ENCODE results near the gene TIE1. TPM values are rescaled to one million over a fixed set of nuclear protein-coding genes. Genes with fewer than 3 reads are reported as not detected.
A peak's percentile ranks its signal among the peaks of the same experiment; 100 is the strongest.

The TIE1 gene
- total RNA-seq, 6 experiments from 2014 or later = 5.8 to 12.2 (median 8.0) TPM

- H3K27ac ChIP-seq = peak overlapping the region in 2 of 3 donors; percentile 36 to 64
- intact Hi-C loops (cut with DNase I) = no loop called here
- no peaks in the 10 kb centered on the region for H3K36me3 ChIP-seq
- no peaks in the 10 kb centered on the region for H3K27me3 ChIP-seq
- DNase-seq (peak in 1 of 3 donors; percentile 66), ATAC-seq (peak; percentile 81 to 90 (median 84))
- no peak overlapping the region for H3K4me3 ChIP-seq
- no peak for TF ChIP-seq CTCF (IDR thresholded peaks at IDR 0.05)
- no peak for TF ChIP-seq POLR2A (IDR thresholded peaks at IDR 0.05)
- no peaks in the 10 kb centered on the region for H3K9me3 ChIP-seq
- H3K4me1 ChIP-seq = peaks cover 0 to 39% (median 8%) of the 10 kb centered on the region in 4 donors
- WGBS (ENCODE audit: insufficient coverage, low coverage, low lambda C conversion rate, missing lambda C conversion rate) = 19% methylated on average over 4 of the region's 4 CpGs
These were observed 35.4 kb upstream of the TIE1 start for GRCh38 chr1:43265431-43265830.

GRCh38 chr1:43266881-43267280, 33.9 kb upstream of the TIE1 start:
- ATAC-seq = no peak
- TF ChIP-seq POLR2A (IDR thresholded peaks at IDR 0.05) = no peak
- TF ChIP-seq CTCF (IDR thresholded peaks at IDR 0.05) = no peak
- WGBS (ENCODE audit: insufficient coverage, low coverage, low lambda C conversion rate, missing lambda C conversion rate) = 87% methylated on average over 1 of the region's 1 CpG
- Histone ChIP-seq H3K27me3 (no peaks in the 10 kb centered on the region), H3K4me3 (no peak overlapping the region), H3K27ac (peak overlapping the region in 1 of 3 donors; percentile 45), H3K9me3 (no peaks in the 10 kb centered on the region), H3K4me1 (peaks cover 0 to 39% (median 6%) of the 10 kb centered on the region in 4 donors), H3K36me3 (no peaks in the 10 kb centered on the region)
- no peak for DNase-seq
- intact Hi-C loops (cut with DNase I) = no loop called here

- H3K4me1 ChIP-seq = peaks cover 0 to 39% (median 4%) of the 10 kb centered on the region in 4 donors
- no peaks in the 10 kb centered on the region for H3K36me3 ChIP-seq
- no peaks in the 10 kb centered on the region for H3K27me3 ChIP-seq
- no peak overlapping the region for H3K4me3 ChIP-seq
- no peak for TF ChIP-seq CTCF (IDR thresholded peaks at IDR 0.05)
- TF ChIP-seq POLR2A (IDR thresholded peaks at IDR 0.05) = no peak
- no peaks in the 10 kb centered on the region for H3K9me3 ChIP-seq
- intact Hi-C loops (cut with DNase I) = no loop called here
- WGBS (ENCODE audit: insufficient coverage, low coverage, low lambda C conversion rate, missing lambda C conversion rate) = 29% methylated on average over 1 of the region's 9 CpGs
- ATAC-seq (peak; percentile 6 to 52 (median 22)), DNase-seq (peak in 1 of 3 donors; percentile 13)
- H3K27ac ChIP-seq = peak overlapping the region in 1 of 3 donors; percentile 45
These were observed 33.4 kb upstream of the TIE1 start for GRCh38 chr1:43267291-43267805.

- WGBS (ENCODE audit: insufficient coverage, low coverage, low lambda C conversion rate, missing lambda C conversion rate) = 70% methylated on average over 2 of the region's 3 CpGs
- Histone ChIP-seq H3K9me3 (no peaks in the 10 kb centered on the region), H3K4me3 (no peak overlapping the region), H3K36me3 (no peaks in the 10 kb centered on the region), H3K27me3 (no peaks in the 10 kb centered on the region), H3K4me1 (peaks cover 0 to 39% (median 4%) of the 10 kb centered on the region in 4 donors), H3K27ac (peak overlapping the region in 1 of 3 donors; percentile 45)
- peak in 2 of 4 donors; percentile 2 to 17 for ATAC-seq
- TF ChIP-seq POLR2A (IDR thresholded peaks at IDR 0.05) = no peak
- no peak for TF ChIP-seq CTCF (IDR thresholded peaks at IDR 0.05)
- peak in 2 of 3 donors; percentile 5 to 8 for DNase-seq
- intact Hi-C loops (cut with DNase I) = no loop called here
These were observed 32.9 kb upstream of the TIE1 start for GRCh38 chr1:43267818-43268425.

Data from right lobe of liver (tissue), 6 donors.